ENCODE measurements around the gene COG5. TPM values are rescaled to one million over a fixed set of nuclear protein-coding genes. Genes with fewer than 3 reads are reported as not detected.
A peak's percentile ranks its signal among the peaks of the same experiment; 100 is the strongest.

The COG5 gene
- total RNA-seq, 1 donor from 2014 or later = 55.2 TPM

DNA sequence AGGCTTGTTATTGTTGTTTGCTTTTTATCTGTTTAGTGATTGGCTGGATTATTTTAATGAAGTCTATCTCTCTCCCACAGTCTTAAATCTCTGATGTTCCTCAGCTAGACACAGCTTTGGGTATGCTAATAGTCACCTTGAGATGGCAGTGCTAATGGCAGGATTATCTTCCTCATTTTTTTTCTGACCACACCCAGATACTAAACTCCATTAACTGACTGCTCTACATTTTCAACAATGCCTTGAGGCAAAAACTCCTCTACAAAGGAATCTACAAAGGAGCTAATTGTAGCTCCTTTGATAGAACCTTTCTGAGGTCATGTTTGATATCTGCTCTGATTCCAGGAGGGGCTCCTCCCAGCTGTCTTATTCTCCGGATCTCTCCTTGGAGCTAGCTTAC lies 272.3 kb downstream of the COG5 start:
- TF ChIP-seq, protein P1, sequence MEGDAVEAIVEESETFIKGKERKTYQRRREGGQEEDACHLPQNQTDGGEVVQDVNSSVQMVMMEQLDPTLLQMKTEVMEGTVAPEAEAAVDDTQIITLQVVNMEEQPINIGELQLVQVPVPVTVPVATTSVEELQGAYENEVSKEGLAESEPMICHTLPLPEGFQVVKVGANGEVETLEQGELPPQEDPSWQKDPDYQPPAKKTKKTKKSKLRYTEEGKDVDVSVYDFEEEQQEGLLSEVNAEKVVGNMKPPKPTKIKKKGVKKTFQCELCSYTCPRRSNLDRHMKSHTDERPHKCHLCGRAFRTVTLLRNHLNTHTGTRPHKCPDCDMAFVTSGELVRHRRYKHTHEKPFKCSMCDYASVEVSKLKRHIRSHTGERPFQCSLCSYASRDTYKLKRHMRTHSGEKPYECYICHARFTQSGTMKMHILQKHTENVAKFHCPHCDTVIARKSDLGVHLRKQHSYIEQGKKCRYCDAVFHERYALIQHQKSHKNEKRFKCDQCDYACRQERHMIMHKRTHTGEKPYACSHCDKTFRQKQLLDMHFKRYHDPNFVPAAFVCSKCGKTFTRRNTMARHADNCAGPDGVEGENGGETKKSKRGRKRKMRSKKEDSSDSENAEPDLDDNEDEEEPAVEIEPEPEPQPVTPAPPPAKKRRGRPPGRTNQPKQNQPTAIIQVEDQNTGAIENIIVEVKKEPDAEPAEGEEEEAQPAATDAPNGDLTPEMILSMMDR (IDR thresholded peaks at IDR 0.05) = no peak
- no peak for TF ChIP-seq POLR2A (IDR thresholded peaks at IDR 0.05)
- TF ChIP-seq POLR2AphosphoS5 (IDR thresholded peaks at IDR 0.05; ENCODE audit: insufficient read depth in 1 of 2, low read depth in 1 of 2) = no peak
- DNase-seq (ENCODE audit: extremely low spot score in 2 of 2) = no peak
- no peak overlapping the region for H3K27ac ChIP-seq

DNA sequence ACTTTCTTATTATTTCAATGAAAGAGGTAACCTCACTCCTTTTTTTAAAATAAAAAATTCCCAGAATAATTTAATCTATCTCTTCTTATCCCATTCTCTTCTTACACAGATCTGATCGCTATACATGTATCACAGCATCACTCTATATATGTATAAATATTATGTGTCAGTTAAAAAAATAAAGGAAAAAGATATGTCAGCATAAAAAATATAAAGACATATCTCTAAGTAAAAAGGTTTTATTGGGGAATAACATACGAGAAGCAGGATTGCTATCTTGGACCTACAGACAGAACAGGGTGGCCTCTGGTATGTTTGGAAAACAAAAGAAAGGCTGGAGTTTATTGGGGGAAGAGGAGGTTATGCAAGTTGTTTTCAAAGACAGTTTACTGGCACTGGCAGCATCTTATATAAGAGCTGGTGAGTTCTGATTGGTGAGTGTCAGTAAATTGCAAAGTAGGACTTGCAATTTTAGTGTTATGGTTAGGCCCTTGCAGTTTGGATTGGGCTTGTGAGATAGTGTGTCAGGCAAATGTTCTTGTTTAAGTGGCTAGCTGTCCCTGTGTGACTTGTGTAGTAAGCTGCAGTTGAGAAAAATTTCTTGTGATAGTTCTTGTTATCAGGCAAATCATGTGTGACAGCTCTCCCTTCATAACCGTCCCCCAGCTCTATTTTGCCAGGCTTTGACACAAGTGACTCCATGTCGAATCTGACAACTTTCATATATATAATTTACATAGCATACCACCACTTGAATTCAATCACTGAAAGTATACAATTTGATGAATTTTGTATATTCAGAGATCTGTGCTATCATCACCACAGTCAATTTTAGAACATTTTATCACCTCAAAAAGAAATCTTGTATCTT lies 276.7 kb downstream of the COG5 start:
- TF ChIP-seq POLR2AphosphoS5 (IDR thresholded peaks at IDR 0.05; ENCODE audit: insufficient read depth in 1 of 2, low read depth in 1 of 2) (no peak), POLR2A (IDR thresholded peaks at IDR 0.05) (no peak)
- TF ChIP-seq, protein P1 (IDR thresholded peaks at IDR 0.05) = no peak
- H3K36me3 ChIP-seq = peaks cover 0 to 14% of the 10 kb centered on the region in 2 donors
- H3K27ac ChIP-seq = peak overlapping the region; percentile 52
- no peak for DNase-seq (ENCODE audit: extremely low spot score in 2 of 2)
- no peaks in the 10 kb centered on the region for H3K27me3 ChIP-seq
- no peak overlapping the region for H3K4me3 ChIP-seq
- peaks cover 9% of the 10 kb centered on the region for H3K4me1 ChIP-seq
- intact Hi-C loops (cut with DNase I) = no loop called here
- no peaks in the 10 kb centered on the region for H3K9me3 ChIP-seq

More for the DNA sequence above, 272.3 kb downstream of the COG5 start:
- H3K36me3 ChIP-seq = peaks cover 0 to 7% of the 10 kb centered on the region in 2 donors
- H3K4me1 ChIP-seq = peaks cover 2% of the 10 kb centered on the region
- H3K9me3 ChIP-seq = no peaks in the 10 kb centered on the region
- no peak overlapping the region for H3K4me3 ChIP-seq
- intact Hi-C loops (cut with DNase I) = no loop called here
- H3K27me3 ChIP-seq = no peaks in the 10 kb centered on the region

DNA sequence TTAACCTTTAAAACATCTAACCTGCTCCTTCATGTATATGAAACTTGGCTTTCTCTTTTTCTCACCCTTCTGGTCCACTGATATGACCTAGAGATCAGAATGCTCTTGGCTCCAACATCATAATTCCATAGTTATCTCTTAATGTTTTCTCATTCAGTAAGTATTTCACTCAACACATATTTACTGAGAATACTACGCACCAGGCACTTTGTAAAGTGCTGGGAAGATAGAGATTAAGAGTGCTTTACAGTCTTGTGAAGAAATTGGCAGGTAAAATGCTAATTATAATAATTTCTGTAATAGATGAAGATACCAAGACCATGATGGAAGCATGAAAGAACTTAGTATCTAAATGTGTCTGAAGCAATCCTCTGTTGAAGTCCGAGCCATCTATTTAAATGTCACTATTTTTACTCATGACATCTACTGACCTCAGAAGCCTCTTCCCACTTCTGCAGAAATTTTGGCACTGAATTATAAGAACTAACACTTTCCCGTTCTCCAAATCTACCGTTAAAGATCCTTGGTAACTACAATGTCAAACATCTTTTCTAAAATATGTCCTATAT lies 278.7 kb downstream of the COG5 start:
- no peak for DNase-seq (ENCODE audit: extremely low spot score in 2 of 2)
- intact Hi-C loops (cut with DNase I) = no loop called here
- Histone ChIP-seq H3K4me3 (no peak overlapping the region), H3K27me3 (no peaks in the 10 kb centered on the region), H3K9me3 (no peaks in the 10 kb centered on the region), H3K36me3 (peaks cover 0 to 14% of the 10 kb centered on the region in 2 donors), H3K4me1 (peaks cover 9% of the 10 kb centered on the region), H3K27ac (no peak overlapping the region)
- TF ChIP-seq, protein P1 (IDR thresholded peaks at IDR 0.05) = no peak
- TF ChIP-seq POLR2A (IDR thresholded peaks at IDR 0.05) (no peak), POLR2AphosphoS5 (IDR thresholded peaks at IDR 0.05; ENCODE audit: insufficient read depth in 1 of 2, low read depth in 1 of 2) (no peak)

DNA sequence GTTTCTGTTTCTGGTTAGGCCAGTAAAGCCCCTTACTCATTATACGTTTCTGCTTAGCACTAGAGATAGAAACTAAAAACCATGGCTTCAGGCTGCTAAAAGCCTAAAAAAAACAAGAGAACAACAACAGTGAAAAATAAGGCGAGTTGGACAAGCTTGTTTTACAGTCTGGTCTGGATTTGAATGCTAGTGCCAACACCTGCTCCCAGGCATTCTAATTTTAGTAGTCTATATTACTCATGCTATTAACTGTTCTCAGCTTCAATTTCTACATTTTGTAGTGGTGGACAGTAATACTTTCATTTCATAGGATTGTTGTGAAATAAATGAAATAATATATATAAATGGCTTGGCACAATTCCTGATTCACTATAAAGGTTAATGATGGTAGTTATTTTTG lies 286.4 kb downstream of the COG5 start:
- H3K27ac ChIP-seq = no peak overlapping the region
- H3K36me3 ChIP-seq = peaks cover 0 to 13% of the 10 kb centered on the region in 2 donors
- no peak overlapping the region for H3K4me3 ChIP-seq
- H3K27me3 ChIP-seq = no peaks in the 10 kb centered on the region
- no peak for DNase-seq (ENCODE audit: extremely low spot score in 2 of 2)
- H3K9me3 ChIP-seq = no peaks in the 10 kb centered on the region
- H3K4me1 ChIP-seq = no peaks in the 10 kb centered on the region
- intact Hi-C loops (cut with DNase I) = no loop called here
- TF ChIP-seq, protein P1 (IDR thresholded peaks at IDR 0.05) = no peak
- no peak for TF ChIP-seq POLR2AphosphoS5 (IDR thresholded peaks at IDR 0.05; ENCODE audit: insufficient read depth in 1 of 2, low read depth in 1 of 2)
- no peak for TF ChIP-seq POLR2A (IDR thresholded peaks at IDR 0.05)
